ENCODE measurements around the gene TPRX2. TPM values are rescaled to one million over a fixed set of nuclear protein-coding genes. Genes with fewer than 3 reads are reported as not detected.

Gene TPRX2
- total RNA-seq, 2 donors from 2014 or later: not detected

DNA sequence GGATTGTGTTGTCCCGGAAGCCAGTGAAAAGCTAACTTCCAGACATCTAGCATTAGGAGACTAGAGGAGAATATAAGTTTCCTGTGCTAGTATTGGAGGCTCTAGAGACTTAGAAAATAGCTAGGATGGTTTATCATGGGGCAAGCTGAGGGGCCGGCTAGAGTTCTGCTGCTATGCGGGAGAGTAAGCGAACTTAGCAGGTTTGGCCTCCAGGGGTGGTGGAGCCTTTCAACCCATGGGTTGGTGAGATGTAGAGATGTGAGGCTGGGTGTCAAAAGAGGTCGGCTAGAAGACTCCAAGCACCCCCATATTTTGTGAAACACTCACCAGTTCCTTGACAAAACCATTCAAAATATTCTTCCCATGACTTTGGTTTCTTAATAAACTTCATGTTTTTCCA lies 22.7 kb downstream of the TPRX2 start:
- no peaks in the 10 kb centered on the region for H3K4me1 Mint-ChIP-seq (ENCODE audit: low read depth)
- no peak overlapping the region for H3K27ac Mint-ChIP-seq
- DNase-seq (no peak), ATAC-seq (replicated peaks in 1 of 2) (no peak)
- peaks cover 20% of the 10 kb centered on the region for H3K27me3 Mint-ChIP-seq (ENCODE audit: low read depth)
- H3K36me3 Mint-ChIP-seq (ENCODE audit: insufficient read depth in 2 of 2): peaks cover 1 to 2% of the 10 kb centered on the region in 2 donors
- peaks cover 2 to 3% of the 10 kb centered on the region in 2 donors for H3K9me3 Mint-ChIP-seq
- H3K4me3 Mint-ChIP-seq: no peak overlapping the region

DNA sequence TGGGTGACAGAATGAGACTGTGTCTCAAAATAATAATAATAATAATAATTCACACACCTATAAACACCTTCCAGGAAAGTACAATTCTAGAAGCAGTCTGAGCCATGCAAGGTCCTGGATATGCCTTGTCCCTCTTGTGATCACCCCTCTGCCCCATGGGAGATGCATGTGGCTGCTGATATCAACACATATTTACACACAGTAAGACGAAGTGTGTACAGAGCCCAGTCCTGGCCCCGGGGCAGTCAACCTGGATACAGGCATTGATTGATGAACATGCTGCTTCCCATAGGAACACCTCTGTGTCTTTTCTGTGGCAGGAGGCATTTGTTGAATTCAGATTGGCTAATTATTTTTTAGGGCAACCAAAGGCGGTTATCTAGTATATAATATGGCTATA lies 23.9 kb downstream of the TPRX2 start:
- ATAC-seq (replicated peaks in 1 of 2) (no peak), DNase-seq (no peak)
- Mint-ChIP-seq H3K9me3 (peaks cover 2 to 3% of the 10 kb centered on the region in 2 donors), H3K36me3 (ENCODE audit: insufficient read depth in 2 of 2) (peaks cover 1 to 2% of the 10 kb centered on the region in 2 donors), H3K4me3 (no peak overlapping the region), H3K27me3 (ENCODE audit: low read depth) (peaks cover 16% of the 10 kb centered on the region), H3K4me1 (ENCODE audit: low read depth) (no peaks in the 10 kb centered on the region), H3K27ac (no peak overlapping the region)

DNA sequence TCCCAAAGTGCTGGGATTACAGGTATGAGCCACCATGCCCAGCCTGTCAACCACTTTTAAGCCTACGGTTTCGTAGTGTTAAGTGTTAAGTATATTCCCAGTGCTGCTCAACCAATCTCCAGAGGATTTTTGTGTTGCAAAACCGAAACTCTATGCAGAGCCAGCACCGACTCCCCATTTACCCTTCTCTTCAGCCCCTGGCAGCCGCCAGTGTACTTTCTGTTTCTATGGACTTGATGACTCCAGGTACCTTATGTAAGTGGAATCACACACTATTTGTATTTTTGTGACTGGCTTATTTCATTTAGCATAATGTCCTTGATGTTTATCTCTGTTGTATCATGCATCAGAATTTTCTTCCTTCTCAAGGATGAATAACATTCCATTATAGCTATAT lies 26.0 kb downstream of the TPRX2 start:
- Mint-ChIP-seq H3K4me1 (ENCODE audit: low read depth) (no peaks in the 10 kb centered on the region), H3K27ac (no peak overlapping the region), H3K9me3 (no peaks in the 10 kb centered on the region), H3K27me3 (ENCODE audit: low read depth) (peaks cover 15% of the 10 kb centered on the region), H3K4me3 (no peak overlapping the region), H3K36me3 (ENCODE audit: insufficient read depth in 2 of 2) (no peaks in the 10 kb centered on the region)
- no peak for ATAC-seq (replicated peaks in 1 of 2)
- DNase-seq: no peak

DNA sequence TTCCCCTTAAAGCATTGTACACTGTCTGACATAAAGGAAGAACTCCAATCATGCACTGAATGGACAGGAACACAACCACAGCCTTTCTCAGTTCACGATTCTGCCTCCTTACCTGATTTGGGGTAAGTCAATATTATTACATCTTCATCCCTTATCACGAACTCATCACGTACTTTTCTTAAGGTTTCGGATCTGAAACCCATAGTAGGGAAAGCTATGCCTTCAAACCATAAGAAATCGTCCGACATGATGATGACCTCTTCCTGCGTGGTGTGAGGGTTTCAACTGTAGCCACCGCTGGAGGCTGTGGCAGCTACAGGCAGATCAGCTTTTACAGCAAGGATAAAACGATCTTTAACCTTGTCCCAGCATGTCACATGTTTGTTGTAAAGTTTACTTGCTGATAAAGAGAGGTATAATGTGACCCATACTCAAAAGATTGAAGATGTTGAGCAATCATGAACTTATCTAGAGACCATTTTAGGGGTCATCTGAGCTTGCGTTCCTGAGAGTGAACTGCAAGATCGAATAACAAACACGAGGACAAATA lies 27.1 kb downstream of the TPRX2 start, which contains the start of gene SULT2A1:
SULT2A1 (minus strand) TSS at position 306 of the 550 bp plus-strand sequence; CDS start at position 248, 58 bp downstream.
- Mint-ChIP-seq H3K4me3 (no peak within 1 kb of the TSS), H3K27me3 (ENCODE audit: low read depth) (peaks cover 15% of the 10 kb centered on the region), H3K9me3 (no peaks in the 10 kb centered on the region), H3K4me1 (ENCODE audit: low read depth) (no peaks in the 10 kb centered on the region), H3K36me3 (ENCODE audit: insufficient read depth in 2 of 2) (no peaks in the 10 kb centered on the region), H3K27ac (no peak within 1 kb of the TSS)
- no peak for ATAC-seq (replicated peaks in 1 of 2)
- DNase-seq: no peak

DNA sequence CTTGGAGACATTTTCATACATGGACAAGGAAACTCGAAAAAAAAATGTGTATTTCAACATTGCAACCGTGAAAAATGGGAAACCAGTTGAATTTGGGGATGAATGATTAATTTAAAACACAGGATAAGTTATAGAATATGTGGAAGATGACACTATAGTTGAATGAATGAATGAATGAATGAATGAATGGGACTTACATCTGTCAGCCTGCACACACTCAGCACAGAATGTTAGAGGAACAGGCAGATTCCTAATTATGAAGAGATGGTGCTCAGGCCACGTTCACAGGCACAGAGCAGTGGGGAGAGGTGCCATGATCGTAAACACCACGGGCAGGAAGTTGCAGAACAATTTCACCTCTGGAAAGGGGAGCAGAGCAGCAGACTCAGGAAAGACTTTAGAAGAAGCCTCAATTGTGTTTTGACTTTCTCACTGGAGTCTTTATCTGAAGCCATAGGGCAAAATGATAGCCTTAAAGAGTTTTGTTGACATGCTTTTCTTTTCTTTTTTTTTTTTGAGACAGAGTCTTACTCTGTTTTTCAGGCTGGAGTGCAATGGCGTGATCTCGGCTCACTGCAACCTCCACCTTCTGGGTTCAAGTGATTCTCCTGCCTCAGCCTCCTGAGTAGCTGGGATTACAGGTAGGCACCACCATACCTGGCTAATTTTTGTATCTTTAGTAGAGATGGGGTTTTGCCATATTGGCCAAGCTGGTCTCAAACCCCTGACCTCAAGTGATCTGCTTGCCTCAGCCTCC lies 32.0 kb downstream of the TPRX2 start:
- H3K4me1 Mint-ChIP-seq (ENCODE audit: low read depth): no peaks in the 10 kb centered on the region

DNA sequence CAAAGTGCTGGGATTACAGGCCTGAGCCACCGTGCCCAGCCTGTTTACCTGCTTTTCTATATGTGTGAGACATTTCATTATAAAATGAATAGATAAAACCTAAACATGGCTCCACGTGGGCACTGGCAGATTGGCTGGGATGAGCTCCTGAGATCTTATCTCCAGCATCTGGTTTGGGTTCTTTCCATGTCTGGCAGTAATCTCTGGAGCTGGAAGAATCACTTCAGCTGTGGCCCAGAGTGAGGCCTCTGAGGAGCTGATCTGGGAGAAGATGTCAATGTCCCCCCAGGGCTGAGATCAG lies 32.5 kb downstream of the TPRX2 start:
- no peak overlapping the region for H3K4me3 Mint-ChIP-seq
- peaks cover 0 to 1% of the 10 kb centered on the region in 2 donors for H3K36me3 Mint-ChIP-seq (ENCODE audit: insufficient read depth in 2 of 2)
- H3K4me1 Mint-ChIP-seq (ENCODE audit: low read depth): no peaks in the 10 kb centered on the region
- H3K27ac Mint-ChIP-seq: no peak overlapping the region
- no peaks in the 10 kb centered on the region for H3K27me3 Mint-ChIP-seq (ENCODE audit: low read depth)
- peaks cover 2% of the 10 kb centered on the region in 2 donors for H3K9me3 Mint-ChIP-seq
- ATAC-seq (replicated peaks in 1 of 2): no peak
- DNase-seq: no peak

More for the DNA sequence above, 32.0 kb downstream of the TPRX2 start:
- Mint-ChIP-seq H3K9me3 (peaks cover 0 to 2% of the 10 kb centered on the region in 2 donors), H3K27me3 (ENCODE audit: low read depth) (peaks cover 2% of the 10 kb centered on the region), H3K27ac (no peak overlapping the region), H3K4me3 (no peak overlapping the region), H3K36me3 (ENCODE audit: insufficient read depth in 2 of 2) (peaks cover 0 to 1% of the 10 kb centered on the region in 2 donors)
- no peak for DNase-seq
- no peak for ATAC-seq (replicated peaks in 1 of 2)

DNA sequence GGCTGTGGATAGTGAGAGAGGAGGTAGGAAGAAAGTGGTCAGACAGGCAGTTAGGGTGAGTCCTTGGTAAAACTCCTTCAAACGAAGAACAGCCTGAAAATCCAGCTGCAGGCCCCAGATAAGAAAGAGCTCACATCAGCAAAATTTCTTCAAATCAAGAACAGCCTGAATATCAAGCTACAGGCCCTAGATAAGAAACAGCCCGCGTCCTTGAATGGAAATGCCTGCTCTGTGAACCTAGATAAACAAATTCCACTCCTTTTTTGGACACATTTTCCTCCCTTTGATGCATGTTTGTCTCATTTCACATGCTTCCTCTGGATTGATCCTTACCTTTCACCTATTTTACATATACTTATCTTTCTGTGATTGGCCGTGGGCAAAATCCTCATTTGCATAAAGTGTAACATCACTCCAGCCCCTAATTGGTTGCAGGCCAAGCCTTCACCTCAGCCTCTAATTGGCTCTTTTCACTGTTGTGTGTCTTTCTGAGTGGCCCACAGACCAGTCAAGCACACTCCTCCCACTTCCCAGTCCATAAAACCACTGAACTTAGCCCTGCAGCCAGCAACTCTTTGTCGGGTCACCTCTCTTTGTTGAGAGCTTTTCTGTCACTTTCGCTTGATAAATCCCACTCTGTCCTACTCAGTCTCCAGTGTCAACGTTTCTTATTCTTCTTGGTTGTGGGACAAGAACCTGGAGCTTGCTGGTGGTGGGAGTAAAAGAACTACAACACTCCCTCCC lies 33.1 kb downstream of the TPRX2 start:
- Mint-ChIP-seq H3K36me3 (ENCODE audit: insufficient read depth in 2 of 2) (peaks cover 0 to 1% of the 10 kb centered on the region in 2 donors), H3K4me3 (no peak overlapping the region), H3K27me3 (ENCODE audit: low read depth) (no peaks in the 10 kb centered on the region), H3K4me1 (ENCODE audit: low read depth) (no peaks in the 10 kb centered on the region), H3K27ac (no peak overlapping the region), H3K9me3 (peaks cover 2% of the 10 kb centered on the region in 2 donors)
- ATAC-seq (replicated peaks in 1 of 2) (no peak), DNase-seq (no peak)

DNA sequence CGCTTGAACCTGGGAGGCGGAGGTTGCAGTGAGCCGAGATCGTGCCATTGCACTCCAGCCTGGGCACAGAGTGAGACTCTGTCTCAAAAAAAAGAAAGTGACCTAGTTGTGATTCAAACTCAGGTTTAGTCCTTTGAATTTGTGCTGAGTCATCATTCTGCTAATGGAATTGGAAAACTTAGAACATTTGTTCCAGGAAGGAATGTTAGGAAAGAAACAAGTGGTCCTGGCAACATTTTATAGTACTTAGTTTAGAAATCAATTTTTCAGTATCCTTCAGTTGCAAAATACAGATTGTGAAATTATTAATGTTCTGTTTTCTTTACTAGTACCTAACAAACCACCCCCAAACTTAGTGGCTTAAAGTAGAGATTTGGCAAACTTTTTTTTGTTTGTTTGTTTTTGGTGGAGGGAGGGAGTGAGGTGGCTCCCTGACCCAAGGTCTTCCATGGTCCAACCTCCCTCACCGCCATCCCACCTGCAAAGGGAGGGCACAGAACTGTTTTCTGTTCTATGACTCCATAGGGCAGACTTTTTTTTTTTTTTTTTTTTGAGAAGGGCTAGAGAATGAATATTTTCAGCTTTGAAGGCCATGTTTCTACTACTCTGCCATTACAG lies 36.2 kb downstream of the TPRX2 start:
- Mint-ChIP-seq H3K27me3 (ENCODE audit: low read depth) (peaks cover 5% of the 10 kb centered on the region), H3K36me3 (ENCODE audit: insufficient read depth in 2 of 2) (peaks cover 0 to 1% of the 10 kb centered on the region in 2 donors), H3K4me1 (ENCODE audit: low read depth) (no peaks in the 10 kb centered on the region), H3K27ac (no peak overlapping the region), H3K9me3 (peaks cover 2% of the 10 kb centered on the region in 2 donors), H3K4me3 (no peak overlapping the region)
- DNase-seq (no peak), ATAC-seq (replicated peaks in 1 of 2) (no peak)

DNA sequence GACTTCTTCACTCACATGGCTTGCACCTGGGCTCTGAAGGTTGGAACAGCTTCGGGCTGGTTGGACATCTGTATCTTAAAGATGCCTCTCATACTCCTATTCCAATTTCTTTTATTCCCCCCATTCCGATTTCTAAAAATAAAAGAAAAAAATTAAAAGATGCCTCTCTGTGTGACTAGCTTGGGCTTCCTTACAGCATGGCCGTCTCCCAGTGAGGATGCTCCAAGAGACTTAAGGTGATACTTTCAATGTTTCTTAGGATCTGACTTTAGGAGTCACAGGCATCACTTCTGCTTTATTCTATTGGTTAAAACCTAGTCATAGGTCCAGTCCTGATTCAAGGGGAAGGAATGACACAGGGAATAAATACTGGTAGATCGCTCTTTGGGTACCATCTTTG lies 37.0 kb downstream of the TPRX2 start:
- H3K4me3 Mint-ChIP-seq: no peak overlapping the region
- peaks cover 2% of the 10 kb centered on the region in 2 donors for H3K9me3 Mint-ChIP-seq
- peaks cover 5% of the 10 kb centered on the region for H3K27me3 Mint-ChIP-seq (ENCODE audit: low read depth)
- H3K27ac Mint-ChIP-seq: no peak overlapping the region
- ATAC-seq (replicated peaks in 1 of 2): no peak
- H3K4me1 Mint-ChIP-seq (ENCODE audit: low read depth): no peaks in the 10 kb centered on the region
- peaks cover 0 to 1% of the 10 kb centered on the region in 2 donors for H3K36me3 Mint-ChIP-seq (ENCODE audit: insufficient read depth in 2 of 2)
- DNase-seq: no peak

DNA sequence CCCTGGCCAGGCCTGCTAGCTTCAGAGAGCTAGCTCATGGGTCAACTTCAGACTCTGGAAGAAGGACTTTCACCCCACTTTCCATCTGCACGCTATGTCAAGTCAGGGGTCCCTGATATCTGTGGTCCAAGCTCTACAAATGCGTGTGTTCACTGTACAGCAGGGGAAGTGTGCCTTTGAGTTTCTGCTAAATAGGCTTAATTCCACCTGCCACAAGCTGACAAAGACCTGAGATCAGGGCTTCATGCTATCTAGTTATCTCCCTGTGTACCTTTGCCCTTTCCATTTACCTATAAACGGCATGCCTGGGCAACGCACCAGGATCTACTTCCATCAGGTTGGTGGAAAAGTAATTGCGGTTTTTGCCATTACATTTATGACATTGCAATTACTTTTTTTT lies 37.7 kb downstream of the TPRX2 start:
- DNase-seq (no peak), ATAC-seq (replicated peaks in 1 of 2) (no peak)
- H3K27ac Mint-ChIP-seq: no peak overlapping the region
- peaks cover 2% of the 10 kb centered on the region in 2 donors for H3K9me3 Mint-ChIP-seq
- no peak overlapping the region for H3K4me3 Mint-ChIP-seq
- no peaks in the 10 kb centered on the region for H3K4me1 Mint-ChIP-seq (ENCODE audit: low read depth)
- peaks cover 0 to 1% of the 10 kb centered on the region in 2 donors for H3K36me3 Mint-ChIP-seq (ENCODE audit: insufficient read depth in 2 of 2)
- peaks cover 5% of the 10 kb centered on the region for H3K27me3 Mint-ChIP-seq (ENCODE audit: low read depth)

DNA sequence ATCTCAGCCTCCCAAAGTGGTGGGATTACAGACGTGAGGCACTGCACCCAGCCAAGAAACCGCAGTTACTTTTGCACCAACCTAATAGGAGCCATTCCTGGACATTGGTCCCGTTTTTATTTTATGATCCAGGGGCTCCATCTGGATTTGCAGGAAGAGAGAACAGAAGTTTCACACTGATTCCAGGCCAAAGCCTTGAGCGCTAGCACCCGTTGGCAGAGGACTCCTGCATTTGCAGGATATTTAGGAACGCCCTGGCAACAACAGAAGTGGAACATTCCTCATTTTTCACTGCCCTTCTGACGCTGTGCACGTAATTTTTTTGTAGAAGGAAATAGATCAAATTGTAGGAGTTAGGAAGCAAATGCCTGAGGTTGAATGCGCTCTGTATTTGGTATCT lies 38.8 kb downstream of the TPRX2 start:
- DNase-seq (no peak), ATAC-seq (replicated peaks in 1 of 2) (no peak)
- H3K36me3 Mint-ChIP-seq (ENCODE audit: insufficient read depth in 2 of 2): no peaks in the 10 kb centered on the region

DNA sequence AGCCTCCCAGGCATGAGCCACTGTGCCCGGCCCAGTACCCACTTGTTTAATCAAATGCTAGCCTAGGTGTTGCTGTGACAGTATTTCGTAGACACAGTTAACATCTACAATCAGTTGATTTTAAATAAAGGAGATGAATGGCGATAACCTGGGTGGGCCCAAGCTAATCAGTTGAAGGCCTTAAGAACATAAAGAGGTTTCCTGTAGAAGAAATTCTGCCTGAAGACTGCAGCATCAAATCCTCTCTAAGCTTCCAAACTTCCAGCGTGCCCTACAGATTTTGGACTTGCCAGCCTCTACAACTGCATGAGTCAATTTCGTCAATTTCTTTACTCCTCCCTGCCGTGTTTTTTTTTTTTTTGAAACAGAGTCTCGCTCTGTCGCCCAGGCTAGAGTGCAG lies 40.3 kb downstream of the TPRX2 start:
- H3K4me1 Mint-ChIP-seq (ENCODE audit: low read depth): no peaks in the 10 kb centered on the region
- ATAC-seq (replicated peaks in 1 of 2) (no peak), DNase-seq (no peak)
- peaks cover 10% of the 10 kb centered on the region for H3K27me3 Mint-ChIP-seq (ENCODE audit: low read depth)
- H3K4me3 Mint-ChIP-seq: no peak overlapping the region
- no peaks in the 10 kb centered on the region for H3K36me3 Mint-ChIP-seq (ENCODE audit: insufficient read depth in 2 of 2)
- H3K9me3 Mint-ChIP-seq: peaks cover 0 to 2% of the 10 kb centered on the region in 2 donors
- no peak overlapping the region for H3K27ac Mint-ChIP-seq

More for the DNA sequence above, 38.8 kb downstream of the TPRX2 start:
- Mint-ChIP-seq H3K4me1 (ENCODE audit: low read depth) (no peaks in the 10 kb centered on the region), H3K9me3 (peaks cover 0 to 2% of the 10 kb centered on the region in 2 donors), H3K27ac (no peak overlapping the region), H3K4me3 (no peak overlapping the region), H3K27me3 (ENCODE audit: low read depth) (peaks cover 9% of the 10 kb centered on the region)

DNA sequence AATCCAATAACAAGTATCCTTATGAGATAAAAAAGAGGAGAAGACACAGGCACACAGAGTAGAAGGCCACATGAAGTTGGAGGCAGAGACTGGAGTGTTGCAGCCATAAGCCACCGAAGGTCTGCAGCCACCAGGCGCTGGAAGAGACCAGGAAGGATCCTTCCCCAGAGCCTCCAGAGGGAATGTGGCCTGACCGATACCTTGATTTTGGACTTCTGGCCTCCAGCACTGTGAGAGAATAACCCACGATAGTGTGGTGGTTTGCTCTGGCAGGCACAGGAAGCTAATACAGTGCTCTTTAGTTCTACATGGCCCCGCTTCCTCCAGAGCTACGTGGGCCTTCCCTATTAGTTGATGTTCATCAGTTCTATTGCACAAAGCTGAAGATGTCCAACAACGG lies 42.3 kb downstream of the TPRX2 start:
- Mint-ChIP-seq H3K27me3 (ENCODE audit: low read depth) (peaks cover 10% of the 10 kb centered on the region), H3K9me3 (peaks cover 0 to 2% of the 10 kb centered on the region in 2 donors), H3K36me3 (ENCODE audit: insufficient read depth in 2 of 2) (no peaks in the 10 kb centered on the region), H3K4me1 (ENCODE audit: low read depth) (no peaks in the 10 kb centered on the region), H3K4me3 (no peak overlapping the region), H3K27ac (no peak overlapping the region)
- no peak for DNase-seq
- no peak for ATAC-seq (replicated peaks in 1 of 2)
